ENCODE measurements around the gene NDUFB1.

The NDUFB1 gene

GRCh38 chr14:92121670-92122350, at the start of gene NDUFB1, which contains the start of gene CPSF2:
Gene NDUFB1, minus strand, starts transcription at chr14:92121706. Its CDS starts 4,069 bp downstream, at chr14:92117637.
Gene CPSF2, plus strand, starts transcription at chr14:92121969. Its CDS starts 9,016 bp downstream, at chr14:92130985.
- DNase-seq, result peak; percentile 17 to 64

- DNase-seq, result no peak
These were observed 43.5 kb upstream of the NDUFB1 start for GRCh38 chr14:92164958-92165357.

- DNase-seq, result no peak
These were observed 40.0 kb upstream of the NDUFB1 start for GRCh38 chr14:92161521-92161920.

GRCh38 chr14:92160619-92161018, 39.1 kb upstream of the NDUFB1 start:
- DNase-seq, result no peak

GRCh38 chr14:92154283-92154942, 32.9 kb upstream of the NDUFB1 start:
- no peak for DNase-seq

- no peak for DNase-seq
These were observed 32.1 kb upstream of the NDUFB1 start for GRCh38 chr14:92153581-92153980.

- DNase-seq, result no peak
These were observed 23.2 kb upstream of the NDUFB1 start for GRCh38 chr14:92144708-92145107.

- DNase-seq, result no peak
These were observed 22.5 kb upstream of the NDUFB1 start for GRCh38 chr14:92143962-92144361.

- DNase-seq, result no peak
These were observed 21.8 kb upstream of the NDUFB1 start for GRCh38 chr14:92143309-92143708.

- no peak for DNase-seq
These were observed 13.8 kb upstream of the NDUFB1 start for GRCh38 chr14:92135269-92135668.

- no peak for DNase-seq
These were observed 12.9 kb upstream of the NDUFB1 start for GRCh38 chr14:92134456-92134855.

- DNase-seq, result no peak
These were observed 1.3 kb upstream of the NDUFB1 start for GRCh38 chr14:92122761-92123160.

GRCh38 chr14:92122351-92122677, 808 bp upstream of the NDUFB1 start:
- no peak for DNase-seq

- no peak for DNase-seq
These were observed 268 bp downstream of the NDUFB1 start for GRCh38 chr14:92121207-92121669.

- DNase-seq, result no peak
These were observed 12.0 kb downstream of the NDUFB1 start for GRCh38 chr14:92109490-92109889.

- no peak for DNase-seq
These were observed 12.9 kb downstream of the NDUFB1 start for GRCh38 chr14:92108345-92109254.

- peak; percentile 48 to 82 for DNase-seq
These were observed 15.2 kb downstream of the NDUFB1 start, which contains the start of gene ATXN3 for GRCh38 chr14:92106143-92106926. Gene ATXN3, minus strand, starts transcription at chr14:92106582. Its CDS starts 30 bp downstream, at chr14:92106552.

GRCh38 chr14:92105893-92106142, 15.7 kb downstream of the NDUFB1 start:
- peak in 1 of 2 experiments; percentile 11 for DNase-seq

- DNase-seq, result no peak
These were observed 16.2 kb downstream of the NDUFB1 start for GRCh38 chr14:92105073-92105892.

- no peak for DNase-seq
These were observed 18.0 kb downstream of the NDUFB1 start for GRCh38 chr14:92103363-92103989.

GRCh38 chr14:92099802-92100201, 21.7 kb downstream of the NDUFB1 start:
- no peak for DNase-seq

All from cerebellar nuclear complex (tissue), 1 donor.